Measurements from ENCODE around the gene KIAA1586. TPM values are rescaled to one million over a fixed set of nuclear protein-coding genes. Genes with fewer than 3 reads are reported as not detected.

The KIAA1586 gene
- total and polyA plus RNA-seq, 9 of the 15 experiments (the other 6 are each of a cell fraction or from before 2014, with no cell fraction given): 23.4 to 43.6 (median 29.5) TPM

GRCh38 chr6:57089687-57090457 is 43.4 kb downstream of the KIAA1586 start, which contains the start of gene ZNF451 (continued):
- TF ChIP-seq E2F4 (CRISPR knock-in tag; IDR thresholded peaks at IDR 0.05; ENCODE audit: low read depth) (peak; percentile 81; the same call in 1 of the 2 replicates), BRCA1 (IDR thresholded peaks at IDR 0.05) (no peak), BRCA1 (CRISPR knock-in tag; IDR thresholded peaks at IDR 0.05) (no peak), PHB (CRISPR knock-in tag; IDR thresholded peaks at IDR 0.05) (no peak), RBM39 (optimal IDR thresholded peaks at IDR 0.05; ENCODE audit: low read depth, low read length) (no peak), EP400 (IDR thresholded peaks at IDR 0.05) (peak; percentile 78), HNRNPK (IDR thresholded peaks at IDR 0.05; ENCODE audit: low read depth, low read length, poor library complexity, severe bottlenecking) (no peak), PHF20 (IDR thresholded peaks at IDR 0.05; ENCODE audit: partially characterized antibody) (no peak), CEBPG (CRISPR knock-in tag; IDR thresholded peaks at IDR 0.05) (no peak), CEBPG (tag; conservative IDR thresholded peaks at IDR 0.05 in 1 of 2, IDR thresholded peaks at IDR 0.05 in 1 of 2) (no peak), HDAC8 (tag; IDR thresholded peaks at IDR 0.05) (no peak), ZNF695 (CRISPR knock-in tag; IDR thresholded peaks at IDR 0.05) (no peak), SAFB (IDR thresholded peaks at IDR 0.05; ENCODE audit: borderline replicate concordance, low read depth, low read length) (no peak), NBN (IDR thresholded peaks at IDR 0.05; ENCODE audit: low read depth) (peak; percentile 84), DDX20 (tag; IDR thresholded peaks at IDR 0.05; ENCODE audit: low read depth) (no peak), NRF1 (conservative IDR thresholded peaks at IDR 0.05 in 1 of 2, IDR thresholded peaks at IDR 0.05 in 1 of 2) (peak; percentile 87 to 89), SMAD2 (IDR thresholded peaks at IDR 0.05; ENCODE audit: low read depth, low read length) (no peak), ZNF79 (CRISPR knock-in tag; IDR thresholded peaks at IDR 0.05; ENCODE audit: low read depth) (no peak), POLR2H (tag; IDR thresholded peaks at IDR 0.05; ENCODE audit: low read depth) (peak; percentile 83), ZMIZ1 (IDR thresholded peaks at IDR 0.05; ENCODE audit: low read depth in 2 of 2, low read length in 2 of 2) (peak in 1 of 2 experiments; percentile 86; a peak in 2 of 4 replicates), PREB (CRISPR knock-in tag; IDR thresholded peaks at IDR 0.05) (no peak), ZKSCAN3 (CRISPR knock-in tag; IDR thresholded peaks at IDR 0.05) (no peak), RBM34 (IDR thresholded peaks at IDR 0.05; ENCODE audit: borderline replicate concordance, insufficient read depth, low read length) (no peak), ZNF324 (CRISPR knock-in tag; IDR thresholded peaks at IDR 0.05) (no peak), ZBED1 (IDR thresholded peaks at IDR 0.05) (no peak)
